SK-N-MC (cell line): ENCODE measurements around the gene WASHC3.

Experiments
- EZH2 ChIP-seq: fragments of 200-600 bp; sonication (generic); IDR thresholded peaks from one replicate; pipeline ENCODE4 v1.6.1; 2017; ENCODE audit warnings: antibody characterized with exemption
- FOXP2 ChIP-seq: optimal IDR thresholded peaks from 2 replicates; pipeline ENCODE3; 2011; ENCODE audit warnings: mild to moderate bottlenecking, moderate library complexity; ENCODE audit not compliant: insufficient read depth; ENCODE audit errors: extremely low read length, control extremely low read depth
- POLR2AphosphoS5 ChIP-seq: IDR thresholded peaks from 2 replicates; pipeline ENCODE4 v1.6.1; 2012; ENCODE audit warnings: mild to moderate bottlenecking, low read depth, low read length, borderline replicate concordance

DNA sequence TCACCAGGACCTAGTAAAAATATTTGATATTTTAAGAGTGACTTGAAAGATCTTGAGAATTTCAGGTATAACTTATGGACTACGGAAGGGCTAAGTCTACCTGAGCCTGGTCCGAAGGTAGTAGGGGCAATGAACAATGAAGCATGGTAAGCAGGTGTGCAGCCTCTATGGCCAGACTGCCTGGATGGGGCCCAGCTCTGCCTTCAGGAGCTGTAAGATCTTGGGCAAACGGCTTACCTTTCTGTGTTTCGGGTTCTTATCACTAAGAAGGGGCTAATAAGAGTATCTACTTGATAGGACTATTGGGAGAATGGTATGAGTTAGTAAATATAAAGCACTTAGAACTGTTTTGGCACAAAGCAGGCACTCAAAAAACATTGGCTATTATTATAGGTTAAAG, 19.1 kb upstream of the WASHC3 start:
- TF ChIP-seq POLR2AphosphoS5 (no peak), EZH2 (no peak), FOXP2 (no peak)
